ENCODE data around the gene TCL1B.

The TCL1B gene

DNA sequence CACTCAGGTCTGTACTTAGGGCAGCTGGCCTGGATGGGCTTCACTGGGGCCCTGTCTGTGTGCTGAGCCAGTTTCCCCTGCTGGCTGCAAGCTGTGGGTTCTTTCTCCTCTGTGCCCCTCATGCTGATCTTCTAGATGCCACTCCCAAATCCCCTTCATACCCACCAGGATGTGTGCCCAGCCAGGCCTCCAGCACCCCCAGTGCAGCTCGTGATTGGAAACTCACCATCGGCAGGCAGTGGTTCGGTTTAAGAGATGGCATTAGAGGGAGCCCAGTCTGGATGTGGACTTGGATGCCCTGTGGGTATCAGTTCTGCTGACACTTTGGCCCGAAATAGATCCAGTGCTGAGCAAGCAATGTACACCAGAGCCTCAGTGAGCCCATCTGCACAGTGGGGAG is 5.9 kb downstream of the TCL1B start:
- no peak overlapping the region for H3K4me3 ChIP-seq (ENCODE audit: low read depth, low read length)

GRCh38 chr14:95695051-95695450 is 8.8 kb downstream of the TCL1B start:
- no peak for TF ChIP-seq CTCF (IDR thresholded peaks at IDR 0.05; ENCODE audit: borderline replicate concordance, insufficient read depth, low read depth, low read length)
- no peak overlapping the region for H3K4me3 ChIP-seq (ENCODE audit: low read depth, low read length)

More for the DNA sequence above, 5.9 kb downstream of the TCL1B start:
- no peak for TF ChIP-seq CTCF (IDR thresholded peaks at IDR 0.05; ENCODE audit: borderline replicate concordance, insufficient read depth, low read depth, low read length)

DNA sequence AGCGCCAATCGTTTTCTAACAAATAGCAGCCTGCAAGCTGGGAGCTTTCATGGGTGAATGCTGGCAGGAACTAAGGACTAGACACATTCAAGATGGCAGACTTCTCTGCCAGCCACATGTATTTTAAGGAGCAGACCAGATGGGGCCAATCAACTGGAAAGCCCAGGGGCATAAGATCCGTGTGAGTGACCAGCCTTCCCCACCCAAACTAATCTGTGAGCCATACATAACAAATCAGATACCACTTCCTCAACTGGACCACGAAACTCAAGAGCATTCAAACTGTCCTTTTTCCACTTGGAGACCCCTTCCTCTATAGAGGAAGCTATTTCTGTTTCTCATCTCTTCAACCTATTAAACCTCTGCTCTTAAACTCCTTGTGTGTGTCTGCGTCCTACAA is 9.7 kb downstream of the TCL1B start:
- TF ChIP-seq CTCF (IDR thresholded peaks at IDR 0.05; ENCODE audit: borderline replicate concordance, insufficient read depth, low read depth, low read length) = no peak
- no peak overlapping the region for H3K4me3 ChIP-seq (ENCODE audit: low read depth, low read length)

DNA sequence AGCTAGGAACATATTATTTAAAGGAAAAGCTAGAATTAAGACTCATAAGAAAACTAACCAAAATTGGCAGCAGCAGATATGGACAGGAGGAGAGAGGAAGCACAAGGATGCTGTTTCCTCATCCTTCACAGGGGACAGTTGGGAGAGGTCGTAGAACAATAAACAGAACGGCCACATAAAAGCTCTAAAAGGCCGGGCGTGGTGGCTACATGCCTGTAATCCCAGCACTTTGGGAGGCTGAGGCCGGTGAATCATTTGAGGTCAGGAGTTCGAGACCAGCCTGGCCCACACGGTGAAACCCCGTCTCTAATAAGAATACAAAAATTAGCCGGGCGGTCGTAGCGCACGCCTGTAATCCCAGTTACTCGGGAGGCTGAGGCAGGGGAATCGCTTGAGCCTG is 10.5 kb downstream of the TCL1B start:
- H3K4me3 ChIP-seq (ENCODE audit: low read depth, low read length) = no peak overlapping the region
- TF ChIP-seq CTCF (IDR thresholded peaks at IDR 0.05; ENCODE audit: borderline replicate concordance, insufficient read depth, low read depth, low read length) = no peak

DNA sequence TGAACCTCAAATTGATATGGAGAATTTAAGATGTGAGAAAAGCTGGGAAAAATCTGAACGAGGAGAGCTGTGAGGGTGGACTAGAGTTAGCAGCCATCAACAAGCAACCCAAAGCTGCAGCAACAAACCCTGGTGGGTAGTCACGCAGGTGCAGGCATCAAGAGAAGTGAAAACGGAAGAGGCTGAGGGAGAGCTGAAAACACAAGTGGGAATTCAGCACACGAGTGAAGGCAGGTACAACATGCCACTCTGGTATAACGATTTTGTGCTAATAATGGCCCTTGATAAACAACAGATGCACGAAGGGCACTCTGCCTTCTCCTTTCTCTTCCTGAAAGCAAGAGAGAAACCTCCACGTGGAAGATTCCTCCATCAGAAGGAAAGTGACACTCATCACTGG is 11.5 kb downstream of the TCL1B start:
- 0 out of 2 replicates have a peak, but pooled peaks have one; percentile 27 for TF ChIP-seq CTCF (IDR thresholded peaks at IDR 0.05; ENCODE audit: borderline replicate concordance, insufficient read depth, low read depth, low read length)
- no peak overlapping the region for H3K4me3 ChIP-seq (ENCODE audit: low read depth, low read length)

DNA sequence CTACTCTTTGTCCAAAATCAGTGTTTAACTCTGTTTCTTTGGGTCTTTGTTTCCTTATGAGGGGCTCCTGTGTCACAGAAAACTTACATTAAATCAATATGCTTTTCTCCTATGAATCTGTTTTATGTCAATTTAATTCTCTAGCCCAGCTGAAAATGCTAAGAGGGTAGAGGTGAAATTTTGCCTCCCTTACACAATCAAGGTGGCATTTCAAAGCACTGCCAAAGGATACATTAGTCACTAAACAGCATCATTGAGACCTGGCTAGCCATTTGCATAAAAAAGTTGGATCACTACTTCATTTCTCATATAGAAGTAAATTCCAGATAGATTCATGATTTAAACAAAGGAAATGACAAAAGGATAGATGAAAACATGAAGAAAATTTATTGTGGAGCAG is 12.1 kb downstream of the TCL1B start:
- H3K4me3 ChIP-seq (ENCODE audit: low read depth, low read length) = no peak overlapping the region
- no peak for TF ChIP-seq CTCF (IDR thresholded peaks at IDR 0.05; ENCODE audit: borderline replicate concordance, insufficient read depth, low read depth, low read length)

GRCh38 chr14:95699412-95699811 is 13.2 kb downstream of the TCL1B start:
- no peak for TF ChIP-seq CTCF (IDR thresholded peaks at IDR 0.05; ENCODE audit: borderline replicate concordance, insufficient read depth, low read depth, low read length)
- H3K4me3 ChIP-seq (ENCODE audit: low read depth, low read length) = no peak overlapping the region
